Activated CD8-positive, alpha-beta T cell treated with anti-CD3 and anti-CD28 coated beads, Interleukin-2, amount 10 ng/mL, durations not matched to agents 7 days and 5 days (primary cell): ENCODE data around the gene PRDX1. TPM values are rescaled to one million over a fixed set of nuclear protein-coding genes. Genes with fewer than 3 reads are reported as not detected.
A peak's percentile ranks its signal among the peaks of the same experiment; 100 is the strongest.

Experiments used
- ATAC-seq: fragments of 150-1000 bp; cut with Tn5 transposase; one replicate; pipeline ENCODE4 v1.10.0; 2021; ENCODE audit warnings: moderate library complexity
- CTCF ChIA-PET: fragments of 350-600 bp; sonication (Branson Sonifier 250); formaldehyde crosslinking; loops from one replicate; lab custom pipeline; 2021; ENCODE audit warnings: antibody characterized with exemption; lab: Charles Lee
- POLR2A ChIA-PET: fragments of 350-600 bp; sonication (Branson Sonifier 250); formaldehyde crosslinking; loops from one replicate; lab custom pipeline; 2021; ENCODE audit warnings: antibody characterized with exemption; lab: Charles Lee
- DNase-seq: peaks from one replicate; pipeline ENCODE4 v3.0.0-alpha.2; 2020
- H3K27ac Mint-ChIP-seq: one replicate; pipeline ENCODE4 v1.8.0; 2021; ENCODE audit warnings: mild to moderate bottlenecking, mixed read lengths
- H3K27me3 Mint-ChIP-seq: one replicate; pipeline ENCODE4 v1.8.0; 2021; ENCODE audit warnings: low read depth, mixed read lengths
- H3K36me3 Mint-ChIP-seq: one replicate; pipeline ENCODE4 v1.8.0; 2021; ENCODE audit warnings: low read depth, mixed read lengths
- H3K4me1 Mint-ChIP-seq: one replicate; pipeline ENCODE4 v1.8.0; 2021; ENCODE audit warnings: low read depth, mixed read lengths
- H3K4me3 Mint-ChIP-seq: one replicate; pipeline ENCODE4 v1.8.0; 2021; ENCODE audit warnings: mild to moderate bottlenecking, mixed read lengths
- H3K9me3 Mint-ChIP-seq: one replicate; pipeline ENCODE4 v1.8.0; 2022; ENCODE audit warnings: mixed read lengths; ENCODE audit not compliant: insufficient read depth
- total RNA-seq, 2 experiments: library from RNA; stranded (reverse); gene quantifications; one replicate each; pipeline ENCODE4 v1.2.3, GENCODE V29; 2021

PRDX1 gene
- total RNA-seq, 2 experiments from 2014 or later: 250 to 251 TPM

- ATAC-seq: no peak
- peaks cover 26% of the 10 kb centered on the region for H3K4me1 Mint-ChIP-seq
- no peak for DNase-seq
- peak overlapping the region; percentile 40 for H3K4me3 Mint-ChIP-seq
- H3K36me3 Mint-ChIP-seq: peaks cover 14% of the 10 kb centered on the region
- POLR2A ChIA-PET: interaction anchor here (1.0 to 2.3 kb wide), 3 partner anchors 14 to 32 kb away, joined by 3 to 19 read pairs (median 6); partner anchors contain the start of gene NASP
- no peaks in the 10 kb centered on the region for H3K9me3 Mint-ChIP-seq
- H3K27me3 Mint-ChIP-seq: no peaks in the 10 kb centered on the region
- H3K27ac Mint-ChIP-seq: peak overlapping the region; percentile 23
- CTCF ChIA-PET: interaction anchor here (1.5 to 2.5 kb wide), 4 partner anchors 14 to 40 kb away, joined by 6 to 19 read pairs (median 12); partner anchors contain the start of gene PRDX1
Measured at GRCh38 chr1:45552331-45552730, 30.6 kb upstream of the PRDX1 start.

GRCh38 chr1:45551684-45552083 lies 30.0 kb upstream of the PRDX1 start:
- DNase-seq (no peak), ATAC-seq (no peak)
- no peaks in the 10 kb centered on the region for H3K27me3 Mint-ChIP-seq
- POLR2A ChIA-PET: interaction anchor here (0.9 to 2.3 kb wide), 10 partner anchors 8 to 821 kb away, joined by 3 to 42 read pairs (median 5); partner anchors contain the start of genes CCDC163, MMACHC, NASP and PRDX1
- H3K4me1 Mint-ChIP-seq: peaks cover 25% of the 10 kb centered on the region
- no peaks in the 10 kb centered on the region for H3K9me3 Mint-ChIP-seq
- H3K27ac Mint-ChIP-seq: peak overlapping the region; percentile 91
- CTCF ChIA-PET: interaction anchor here (1.1 to 2.5 kb wide), 5 partner anchors 15 to 59 kb away, joined by 3 to 19 read pairs (median 13); partner anchors contain the start of gene PRDX1
- peak overlapping the region; percentile 94 for H3K4me3 Mint-ChIP-seq
- H3K36me3 Mint-ChIP-seq: peaks cover 12% of the 10 kb centered on the region

GRCh38 chr1:45550401-45551351 lies 29.0 kb upstream of the PRDX1 start, which contains the start of gene AKR1A1:
AKR1A1 (plus strand) TSS chr1:45550826; CDS start chr1:45561795, 10,969 bp downstream.
- Mint-ChIP-seq H3K27ac (peak within 1 kb of the TSS; percentile 91), H3K36me3 (peaks cover 9% of the 10 kb centered on the region), H3K27me3 (no peaks in the 10 kb centered on the region), H3K9me3 (no peaks in the 10 kb centered on the region), H3K4me1 (peaks cover 25% of the 10 kb centered on the region), H3K4me3 (peak within 1 kb of the TSS; percentile 94)
- ATAC-seq: peak; percentile 96
- ChIA-PET CTCF (interaction anchor here (0.6 to 2.5 kb wide), 8 partner anchors 15 to 58 kb away, joined by 3 to 19 read pairs (median 5); partner anchors contain the start of gene PRDX1), POLR2A (interaction anchor here (0.6 to 2.3 kb wide), 17 partner anchors 9 to 829 kb away, joined by 3 to 42 read pairs (median 4); partner anchors contain the start of genes CCDC163, GPBP1L1, MMACHC and MUTYH)
- DNase-seq: peak; percentile 90

GRCh38 chr1:45545553-45546310 lies 24.0 kb upstream of the PRDX1 start:
- Mint-ChIP-seq H3K9me3 (no peaks in the 10 kb centered on the region), H3K27ac (no peak overlapping the region), H3K4me1 (peaks cover 37% of the 10 kb centered on the region), H3K4me3 (no peak overlapping the region), H3K36me3 (no peaks in the 10 kb centered on the region), H3K27me3 (peaks cover 3% of the 10 kb centered on the region)
- CTCF ChIA-PET: interaction anchor here (0.9 to 3.3 kb wide), 4 partner anchors 24 to 49 kb away, joined by 3 to 22 read pairs (median 5); partner anchors contain the start of gene PRDX1
- POLR2A ChIA-PET: interaction anchor here (0.8 to 5.6 kb wide), 3 partner anchors 11 to 38 kb away, joined by 3 to 55 read pairs (median 3); partner anchors contain the start of gene PRDX1
- ATAC-seq (no peak), DNase-seq (no peak)

GRCh38 chr1:45545019-45545493 lies 23.4 kb upstream of the PRDX1 start:
- no peak for DNase-seq
- Mint-ChIP-seq H3K36me3 (no peaks in the 10 kb centered on the region), H3K27me3 (peaks cover 3% of the 10 kb centered on the region), H3K27ac (no peak overlapping the region), H3K9me3 (no peaks in the 10 kb centered on the region), H3K4me3 (no peak overlapping the region), H3K4me1 (peaks cover 35% of the 10 kb centered on the region)
- no peak for ATAC-seq
- POLR2A ChIA-PET: interaction anchor here (0.8 to 5.6 kb wide), 2 partner anchors 11 to 23 kb away, joined by 3 to 55 read pairs; partner anchors contain the start of gene PRDX1
- CTCF ChIA-PET: interaction anchor here (0.9 to 3.3 kb wide), 6 partner anchors 13 to 49 kb away, joined by 3 to 22 read pairs (median 4); partner anchors contain the start of gene PRDX1

GRCh38 chr1:45544530-45544929 lies 22.8 kb upstream of the PRDX1 start:
- H3K27ac Mint-ChIP-seq: no peak overlapping the region
- H3K4me1 Mint-ChIP-seq: peaks cover 35% of the 10 kb centered on the region
- H3K9me3 Mint-ChIP-seq: no peaks in the 10 kb centered on the region
- ChIA-PET POLR2A (interaction anchor here (5.6 kb wide), 1 partner anchor 23 kb away, joined by 55 read pairs; the partner anchor contains the start of gene PRDX1), CTCF (interaction anchor here (0.9 to 3.3 kb wide), 6 partner anchors 13 to 48 kb away, joined by 3 to 22 read pairs (median 4); partner anchors contain the start of gene PRDX1)
- peaks cover 3% of the 10 kb centered on the region for H3K27me3 Mint-ChIP-seq
- no peak for ATAC-seq
- no peaks in the 10 kb centered on the region for H3K36me3 Mint-ChIP-seq
- DNase-seq: no peak
- no peak overlapping the region for H3K4me3 Mint-ChIP-seq

GRCh38 chr1:45543581-45544417 lies 22.1 kb upstream of the PRDX1 start:
- Mint-ChIP-seq H3K27me3 (peaks cover 3% of the 10 kb centered on the region), H3K36me3 (no peaks in the 10 kb centered on the region), H3K4me1 (peaks cover 32% of the 10 kb centered on the region), H3K9me3 (no peaks in the 10 kb centered on the region), H3K4me3 (peak overlapping the region; percentile 28), H3K27ac (peak overlapping the region; percentile 36)
- ATAC-seq: peak; percentile 91
- CTCF ChIA-PET: interaction anchor here (1.0 to 3.3 kb wide), 7 partner anchors 12 to 42 kb away, joined by 3 to 22 read pairs (median 5); partner anchors contain the start of gene PRDX1
- DNase-seq: peak; percentile 74
- POLR2A ChIA-PET: interaction anchor here (1.1 to 5.6 kb wide), 2 partner anchors 22 to 822 kb away, joined by 4 to 55 read pairs; partner anchors contain the start of gene PRDX1

- H3K4me3 Mint-ChIP-seq: no peak overlapping the region
- DNase-seq (no peak), ATAC-seq (no peak)
- ChIA-PET POLR2A (interaction anchor here (1.1 to 5.6 kb wide), 3 partner anchors 12 to 821 kb away, joined by 3 to 55 read pairs (median 4); partner anchors contain the start of gene PRDX1), CTCF (interaction anchor here (0.6 to 2.6 kb wide), 3 partner anchors 11 to 192 kb away, joined by 3 to 9 read pairs (median 3); no protein-coding TSS in a partner anchor)
- no peaks in the 10 kb centered on the region for H3K9me3 Mint-ChIP-seq
- peaks cover 3% of the 10 kb centered on the region for H3K27me3 Mint-ChIP-seq
- no peak overlapping the region for H3K27ac Mint-ChIP-seq
- H3K4me1 Mint-ChIP-seq: peaks cover 32% of the 10 kb centered on the region
- H3K36me3 Mint-ChIP-seq: no peaks in the 10 kb centered on the region
Measured at GRCh38 chr1:45542591-45542990, 20.9 kb upstream of the PRDX1 start.

- no peaks in the 10 kb centered on the region for H3K36me3 Mint-ChIP-seq
- CTCF ChIA-PET: interaction anchor here (2.6 kb wide), 1 partner anchor 28 kb away, joined by 9 read pairs; no protein-coding TSS in a partner anchor
Measured at GRCh38 chr1:45541193-45541592, 19.5 kb upstream of the PRDX1 start.

More at GRCh38 chr1:45541193-45541592, 19.5 kb upstream of the PRDX1 start:
- Mint-ChIP-seq H3K4me1 (peaks cover 39% of the 10 kb centered on the region), H3K27ac (no peak overlapping the region), H3K4me3 (no peak overlapping the region), H3K27me3 (peaks cover 10% of the 10 kb centered on the region), H3K9me3 (no peaks in the 10 kb centered on the region)
- DNase-seq: no peak
- POLR2A ChIA-PET: no interaction called here
- no peak for ATAC-seq
